Activated CD8-positive, alpha-beta memory T cell treated with anti-CD3 and anti-CD28 coated beads for 36 hours (primary cell): Measurements from ENCODE around the gene HERC2. TPM values are rescaled to one million over a fixed set of nuclear protein-coding genes. Genes with fewer than 3 reads are reported as not detected.
"Not testable (repeated sequence)": the region's sequence is repeated elsewhere in the genome, so short reads cannot be mapped to it uniquely, and the experiment has no call there.

Experiments used
- CTCF ChIA-PET: fragments of 350-600 bp; sonication (Branson Sonifier 250); formaldehyde crosslinking; loops from one replicate; lab custom pipeline; 2021; ENCODE audit warnings: antibody characterized with exemption; lab: Charles Lee
- POLR2A ChIA-PET: fragments of 350-600 bp; sonication (Branson Sonifier 250); formaldehyde crosslinking; loops from one replicate; lab custom pipeline; 2021; ENCODE audit warnings: antibody characterized with exemption; lab: Charles Lee
- total RNA-seq, 2 experiments: library from RNA; stranded (reverse); gene quantifications; one replicate each; pipeline ENCODE4 v1.2.3, GENCODE V29; 2021

HERC2 gene
- total RNA-seq, 2 experiments from 2014 or later = 31.3 to 32.8 TPM

- ChIA-PET POLR2A (no interaction called here), CTCF (no interaction called here)
These were observed 181.9 kb downstream of the HERC2 start for GRCh38 chr15:28140062-28140461.

DNA sequence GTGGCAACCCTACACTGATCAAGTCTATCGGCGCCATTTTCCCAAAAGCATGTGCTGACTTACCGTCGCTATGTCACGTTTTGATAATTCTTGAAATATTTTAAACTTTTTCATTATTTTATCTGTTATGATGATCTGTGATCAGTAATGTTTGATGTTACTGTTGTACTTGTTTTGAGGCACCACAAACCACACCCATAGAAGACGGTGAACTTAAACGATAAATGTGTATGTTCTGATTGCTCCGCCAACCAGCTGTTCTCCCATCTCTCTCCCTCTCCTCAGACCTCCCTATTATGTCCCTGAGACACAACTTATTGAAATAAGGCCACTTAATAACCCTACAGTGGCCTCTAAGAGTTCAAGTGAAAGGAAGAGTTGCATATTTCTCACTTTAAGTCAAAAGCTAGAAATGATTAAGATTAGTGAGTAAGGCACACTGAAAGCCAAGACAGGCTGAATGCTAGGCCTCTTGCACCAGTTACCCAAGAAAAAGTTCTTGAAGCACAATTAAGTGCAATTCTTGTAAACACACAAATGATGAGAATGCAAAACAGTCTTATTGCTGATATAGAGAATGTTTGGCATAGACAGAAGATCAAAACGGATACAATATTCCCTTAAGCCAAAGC, 184.5 kb downstream of the HERC2 start:
- CTCF ChIA-PET, POLR2A ChIA-PET: not testable (repeated sequence)

- POLR2A ChIA-PET, CTCF ChIA-PET: not testable (repeated sequence)
These were observed 185.6 kb downstream of the HERC2 start for GRCh38 chr15:28136236-28136904.

- CTCF ChIA-PET = no interaction called here
- POLR2A ChIA-PET = no interaction called here
These were observed 188.7 kb downstream of the HERC2 start for GRCh38 chr15:28133281-28133680.

DNA sequence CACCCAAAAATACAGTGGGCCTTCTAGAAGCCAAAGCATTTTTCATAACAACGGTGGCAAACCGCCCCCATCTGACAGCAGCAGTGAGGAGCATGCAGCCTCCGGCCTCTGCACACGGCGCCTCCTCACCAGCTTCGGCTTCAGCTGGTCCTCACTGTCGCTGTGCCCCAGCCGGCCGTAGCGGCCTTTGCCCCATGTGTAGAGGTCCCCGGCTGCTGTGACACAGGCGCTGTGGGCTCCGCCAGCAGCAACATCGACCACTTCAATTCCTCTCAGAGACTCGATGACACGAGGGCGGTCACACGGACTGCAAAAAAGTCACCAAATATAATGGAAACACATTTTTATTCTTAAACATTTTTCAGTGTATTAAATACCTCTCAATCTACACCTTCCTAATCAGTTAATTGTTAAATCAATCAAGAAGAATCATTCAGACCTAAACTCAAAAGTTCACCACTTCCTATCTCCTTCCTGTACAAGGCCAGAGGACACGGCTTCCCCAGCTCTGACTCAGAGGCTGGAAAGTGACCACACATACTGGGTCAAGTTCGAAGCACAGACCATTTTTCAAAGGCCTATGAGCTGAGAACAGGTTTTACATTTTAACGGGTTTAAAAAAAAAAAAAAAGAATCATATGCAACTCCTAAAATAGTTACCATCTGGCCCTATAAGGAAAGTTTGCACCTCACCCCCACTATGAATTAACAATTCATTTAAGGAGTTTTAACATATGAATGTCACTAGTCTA, 189.3 kb downstream of the HERC2 start:
- ChIA-PET POLR2A (no interaction called here), CTCF (no interaction called here)

GRCh38 chr15:28131946-28132345, 190.0 kb downstream of the HERC2 start:
- ChIA-PET CTCF (no interaction called here), POLR2A (no interaction called here)

GRCh38 chr15:28131400-28131799, 190.6 kb downstream of the HERC2 start:
- POLR2A ChIA-PET = no interaction called here
- CTCF ChIA-PET = no interaction called here

DNA sequence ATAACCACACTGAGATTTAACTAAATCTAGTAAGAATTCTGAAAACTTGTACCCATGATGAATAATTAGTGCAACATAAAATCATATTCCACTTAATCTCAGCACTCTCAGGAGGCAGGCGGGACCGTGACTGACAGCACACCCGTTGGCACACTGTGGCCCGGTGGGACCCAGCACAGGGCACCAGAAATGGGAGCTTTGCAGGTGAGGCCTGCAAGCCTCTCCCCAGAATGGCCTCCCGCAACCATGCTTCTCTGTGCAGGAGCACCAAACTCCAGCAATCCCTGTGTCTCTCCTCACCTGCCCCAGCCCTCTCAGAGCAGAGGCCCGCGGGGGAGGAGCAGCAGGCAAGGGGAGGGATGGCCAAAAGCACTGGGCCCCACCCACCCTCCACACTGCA, 191.3 kb downstream of the HERC2 start:
- CTCF ChIA-PET = no interaction called here
- POLR2A ChIA-PET = no interaction called here

- CTCF ChIA-PET = no interaction called here
- POLR2A ChIA-PET = no interaction called here
These were observed 192.6 kb downstream of the HERC2 start for GRCh38 chr15:28129231-28129848.

GRCh38 chr15:28128031-28128430, 193.9 kb downstream of the HERC2 start:
- POLR2A ChIA-PET = no interaction called here
- CTCF ChIA-PET = no interaction called here

DNA sequence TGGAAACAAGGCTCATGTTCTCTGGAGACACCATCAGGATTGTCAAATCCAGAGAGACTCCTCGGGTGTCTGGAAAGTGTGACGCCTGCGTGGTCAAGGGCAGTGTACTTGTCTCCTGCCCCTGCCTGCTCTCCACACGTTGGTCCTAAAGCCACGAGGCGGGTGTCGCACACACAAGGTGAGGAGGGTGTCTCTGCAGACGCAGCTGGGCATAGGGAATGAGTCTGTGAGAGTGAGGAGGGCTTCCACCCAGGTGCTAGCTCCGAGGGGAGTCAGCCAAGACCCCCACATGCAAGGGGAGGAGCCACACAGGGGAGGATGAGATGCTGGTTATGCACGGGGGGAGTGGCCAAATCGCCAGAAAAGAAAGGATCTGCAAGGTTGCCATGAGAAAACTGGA, 194.9 kb downstream of the HERC2 start:
- CTCF ChIA-PET = interaction anchor here (1.1 kb wide), 1 partner anchor 24 kb away, joined by 3 read pairs; no protein-coding TSS in a partner anchor

DNA sequence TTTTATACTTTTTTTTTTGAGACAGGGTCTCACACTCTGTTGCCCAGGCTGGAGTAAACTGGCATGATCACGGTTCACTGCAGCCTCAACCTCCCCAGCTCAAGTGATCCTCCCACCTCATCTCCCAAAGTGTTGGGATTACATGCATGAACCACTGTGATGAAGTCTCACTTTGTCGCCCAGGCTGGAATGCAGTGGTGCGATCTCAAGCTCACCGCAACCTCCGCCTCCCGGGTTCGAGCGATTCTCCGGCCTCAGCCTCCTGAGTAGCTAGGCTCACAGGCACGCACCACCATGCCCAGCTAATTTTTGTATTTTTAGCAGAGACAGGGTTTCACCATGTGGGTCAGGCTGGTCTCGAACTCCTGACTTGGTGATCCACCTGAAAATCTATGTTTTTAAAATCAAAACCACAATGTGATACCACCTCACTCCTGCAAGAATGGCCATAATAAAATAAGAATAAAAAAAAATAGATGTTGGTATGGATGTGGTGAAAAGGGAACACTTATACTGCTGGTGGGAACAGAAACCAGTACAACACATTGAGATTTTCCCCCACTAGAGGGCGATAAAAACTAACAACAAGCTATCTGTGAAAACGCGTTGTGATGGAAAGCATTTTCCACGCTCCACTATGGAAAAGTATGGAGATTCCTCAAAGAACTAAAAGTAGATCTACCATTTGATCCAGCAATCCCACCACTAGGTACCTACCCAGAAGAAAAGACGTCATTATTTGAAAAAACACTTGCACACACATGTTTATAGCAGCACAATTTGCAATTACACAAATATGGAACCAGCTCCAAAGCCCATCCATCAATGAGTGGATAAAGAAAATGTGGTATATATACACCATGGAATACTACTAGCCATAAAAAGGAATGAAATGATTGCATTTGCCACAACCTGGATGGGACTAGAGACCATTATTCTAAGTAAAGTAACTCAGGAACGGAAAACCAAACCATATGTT, 196.0 kb downstream of the HERC2 start:
- ChIA-PET CTCF (interaction anchor here (0.6 to 1.1 kb wide), 5 partner anchors 9 to 64 kb away, joined by 3 to 4 read pairs (median 3); no protein-coding TSS in a partner anchor), POLR2A (no interaction called here)

More for the DNA sequence above, 194.9 kb downstream of the HERC2 start:
- POLR2A ChIA-PET = no interaction called here

DNA sequence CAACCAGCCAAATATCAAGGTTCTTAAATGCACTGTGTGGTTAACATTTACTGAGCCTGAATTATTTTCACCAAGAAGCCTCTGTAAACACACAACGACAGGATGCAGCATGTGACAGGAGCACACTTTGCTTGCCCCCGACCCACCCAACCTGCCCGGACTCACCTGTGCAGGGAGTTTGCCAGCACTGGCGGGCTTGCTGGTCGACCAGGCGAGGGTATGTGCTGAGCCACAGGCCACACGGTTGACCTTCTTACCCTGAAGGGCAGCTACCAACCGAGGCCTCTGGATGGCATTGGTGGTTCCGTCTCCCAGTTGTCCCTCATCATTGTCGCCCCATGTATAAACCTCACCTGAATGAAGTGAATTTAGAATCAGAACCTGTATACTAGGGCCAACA, 197.1 kb downstream of the HERC2 start:
- CTCF ChIA-PET = no interaction called here

GRCh38 chr15:28123408-28124023, 198.5 kb downstream of the HERC2 start:
- ChIA-PET POLR2A (interaction anchor here (0.8 kb wide), 1 partner anchor 112 kb away, joined by 3 read pairs; no protein-coding TSS in a partner anchor), CTCF (interaction anchor here (1.1 to 1.5 kb wide), 2 partner anchors 33 to 39 kb away, joined by 3 read pairs; no protein-coding TSS in a partner anchor)

More for the DNA sequence above, 197.1 kb downstream of the HERC2 start:
- POLR2A ChIA-PET = no interaction called here

- ChIA-PET POLR2A (no interaction called here), CTCF (interaction anchor here (1.1 kb wide), 1 partner anchor 31 kb away, joined by 3 read pairs; no protein-coding TSS in a partner anchor)
These were observed 199.7 kb downstream of the HERC2 start for GRCh38 chr15:28122038-28122949.

DNA sequence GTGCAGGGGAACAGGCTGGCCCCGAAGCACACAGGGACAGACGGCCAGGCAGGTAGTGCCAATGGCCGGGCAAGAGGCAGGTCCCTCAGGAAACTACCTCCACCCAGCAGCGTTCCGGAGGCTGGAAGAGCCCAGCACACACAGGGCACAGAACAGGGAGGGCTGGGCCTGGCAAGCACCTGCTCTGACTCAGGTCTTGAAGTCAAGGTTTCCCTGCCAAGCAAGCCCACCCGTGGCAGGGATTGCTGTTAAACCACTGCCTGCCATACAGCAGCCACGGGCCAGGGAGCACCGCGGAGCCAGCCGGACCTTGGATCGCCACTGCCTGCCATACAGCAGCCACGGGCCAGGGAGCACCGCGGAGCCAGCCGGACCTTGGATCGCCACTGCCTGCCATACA, 200.4 kb downstream of the HERC2 start:
- POLR2A ChIA-PET, CTCF ChIA-PET: not testable (repeated sequence)

DNA sequence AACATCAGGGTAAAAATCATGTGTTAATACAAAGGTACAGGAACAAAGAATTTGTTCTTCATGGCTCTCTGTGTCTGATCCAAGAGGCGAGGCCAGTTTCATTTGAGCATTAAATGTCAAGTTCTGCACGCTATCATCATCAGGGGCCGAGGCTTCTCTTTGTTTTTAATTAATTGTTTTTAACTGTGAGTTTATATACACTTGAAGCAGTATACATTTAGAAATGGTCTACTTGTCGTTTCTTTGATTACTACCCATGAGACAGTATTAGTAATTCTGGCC, 201.7 kb downstream of the HERC2 start:
- CTCF ChIA-PET = no interaction called here
- POLR2A ChIA-PET = no interaction called here
